ENCODE data around the gene KAZN. TPM values are rescaled to one million over a fixed set of nuclear protein-coding genes. Genes with fewer than 3 reads are reported as not detected.

The KAZN gene
- polyA plus RNA-seq, 1 experiment = 3.7 TPM

GRCh38 chr1:14940285-14940870, 341.9 kb downstream of the KAZN start:
- TF ChIP-seq CTCF (IDR thresholded peaks at IDR 0.05; ENCODE audit: low read depth, low read length) = no peak
- Histone ChIP-seq H3K9me3 (ENCODE audit: control insufficient read depth, insufficient read depth, low read length) (no peaks in the 10 kb centered on the region), H3K27ac (ENCODE audit: low read depth, low read length) (peak overlapping the region; percentile 2), H3K27me3 (ENCODE audit: control insufficient read depth, insufficient read depth, low read length) (no peaks in the 10 kb centered on the region), H3K4me3 (ENCODE audit: low read depth, low read length) (no peak overlapping the region)
- no peak for DNase-seq (ENCODE audit: low read depth, low spot score)
- CTCF ChIA-PET = interaction anchor here (1.6 kb wide), 1 partner anchor 26 kb away, joined by 6 read pairs; no protein-coding TSS in a partner anchor
- POLR2A ChIA-PET = interaction anchor here (0.7 kb wide), 1 partner anchor 15 kb away, joined by 8 read pairs; no protein-coding TSS in a partner anchor

GRCh38 chr1:14941864-14942263, 343.4 kb downstream of the KAZN start:
- DNase-seq (ENCODE audit: low read depth, low spot score) = no peak
- ChIA-PET CTCF (interaction anchor here (3.7 kb wide), 1 partner anchor 86 kb away, joined by 19 read pairs; no protein-coding TSS in a partner anchor), POLR2A (no interaction called here)

GRCh38 chr1:14944471-14944985, 346.0 kb downstream of the KAZN start:
- no peak for TF ChIP-seq CTCF (IDR thresholded peaks at IDR 0.05; ENCODE audit: low read depth, low read length)
- Histone ChIP-seq H3K4me3 (ENCODE audit: low read depth, low read length) (no peak overlapping the region), H3K9me3 (ENCODE audit: control insufficient read depth, insufficient read depth, low read length) (no peaks in the 10 kb centered on the region), H3K27ac (ENCODE audit: low read depth, low read length) (peak overlapping the region; percentile 98), H3K27me3 (ENCODE audit: control insufficient read depth, insufficient read depth, low read length) (no peaks in the 10 kb centered on the region)
- POLR2A ChIA-PET = interaction anchor here (0.8 to 2.2 kb wide), 2 partner anchors 102 to 202 kb away, joined by 5 to 6 read pairs; no protein-coding TSS in a partner anchor
- DNase-seq (ENCODE audit: low read depth, low spot score) = no peak
- CTCF ChIA-PET = interaction anchor here (3.7 kb wide), 1 partner anchor 84 kb away, joined by 19 read pairs; no protein-coding TSS in a partner anchor

More at GRCh38 chr1:14941864-14942263, 343.4 kb downstream of the KAZN start:
- no peak for TF ChIP-seq CTCF (IDR thresholded peaks at IDR 0.05; ENCODE audit: low read depth, low read length)
- H3K4me3 ChIP-seq (ENCODE audit: low read depth, low read length) = no peak overlapping the region
- H3K27ac ChIP-seq (ENCODE audit: low read depth, low read length) = no peak overlapping the region
- no peaks in the 10 kb centered on the region for H3K9me3 ChIP-seq (ENCODE audit: control insufficient read depth, insufficient read depth, low read length)
- H3K27me3 ChIP-seq (ENCODE audit: control insufficient read depth, insufficient read depth, low read length) = no peaks in the 10 kb centered on the region

GRCh38 chr1:14945132-14946010, 346.9 kb downstream of the KAZN start:
- H3K27ac ChIP-seq (ENCODE audit: low read depth, low read length) = peak overlapping the region; percentile 98
- no peaks in the 10 kb centered on the region for H3K9me3 ChIP-seq (ENCODE audit: control insufficient read depth, insufficient read depth, low read length)
- ChIA-PET CTCF (interaction anchor here (0.6 to 3.7 kb wide), 4 partner anchors 34 to 1196 kb away, joined by 3 to 19 read pairs (median 8); no protein-coding TSS in a partner anchor), POLR2A (interaction anchor here (1.0 to 2.2 kb wide), 7 partner anchors 17 to 203 kb away, joined by 3 to 7 read pairs (median 4); no protein-coding TSS in a partner anchor)
- H3K27me3 ChIP-seq (ENCODE audit: control insufficient read depth, insufficient read depth, low read length) = no peaks in the 10 kb centered on the region
- peak; percentile 85 for DNase-seq (ENCODE audit: low read depth, low spot score)
- TF ChIP-seq CTCF (IDR thresholded peaks at IDR 0.05; ENCODE audit: low read depth, low read length) = no peak
- peak overlapping the region; percentile 52 for H3K4me3 ChIP-seq (ENCODE audit: low read depth, low read length)
